Activated CD8-positive, alpha-beta memory T cell treated with anti-CD3 and anti-CD28 coated beads, Interleukin-2, amount 50 U/mL, for 1 hour (primary cell): Measurements from ENCODE around the gene CSTF3.
A peak's percentile ranks its signal among the peaks of the same experiment; 100 is the strongest.
"Not testable (repeated sequence)": the region's sequence is repeated elsewhere in the genome, so short reads cannot be mapped to it uniquely, and the experiment has no call there.

Experiments used
- DNase-seq: peaks from one replicate; pipeline ENCODE4 v3.0.0-alpha.2; 2020; ENCODE audit errors: extremely low read depth

Gene CSTF3

GRCh38 chr11:33161120-33162005, at the start of gene CSTF3:
Gene CSTF3 (minus strand): TSS chr11:33161480. CDS start chr11:33161325, 155 bp downstream.
- DNase-seq: peak; percentile 90

- no peak for DNase-seq
These were observed 46.9 kb upstream of the CSTF3 start for GRCh38 chr11:33208150-33208549.

DNA sequence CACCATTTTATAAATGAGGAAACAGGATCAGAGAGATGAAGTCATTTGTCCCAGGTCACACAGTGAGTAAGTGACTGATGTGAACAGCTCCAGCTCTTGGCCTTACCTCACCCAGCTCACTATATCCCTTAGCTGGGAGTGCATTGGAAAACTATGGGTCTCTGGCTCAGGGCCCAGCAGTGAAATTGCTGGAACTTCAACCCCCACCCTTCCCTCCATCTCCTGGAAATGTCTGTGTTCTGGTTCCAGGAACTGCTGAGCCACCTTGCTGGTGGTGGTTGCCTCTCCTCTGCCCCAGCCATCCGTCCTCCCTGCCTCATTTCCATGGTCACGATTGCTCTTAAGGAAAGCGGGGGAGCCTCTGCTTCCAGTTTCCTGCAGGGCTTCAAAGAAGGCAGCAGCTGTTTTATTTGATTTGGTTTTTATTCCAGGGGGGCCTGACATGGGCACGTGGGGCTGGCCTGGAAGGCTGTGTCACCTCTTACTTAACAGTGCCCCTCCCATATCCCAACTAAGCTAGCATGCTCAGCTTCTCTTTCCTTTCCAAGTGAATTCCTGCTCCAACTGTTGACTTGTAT, 46.2 kb upstream of the CSTF3 start:
- no peak for DNase-seq

- no peak for DNase-seq
These were observed 36.8 kb upstream of the CSTF3 start for GRCh38 chr11:33197915-33198727.

DNA sequence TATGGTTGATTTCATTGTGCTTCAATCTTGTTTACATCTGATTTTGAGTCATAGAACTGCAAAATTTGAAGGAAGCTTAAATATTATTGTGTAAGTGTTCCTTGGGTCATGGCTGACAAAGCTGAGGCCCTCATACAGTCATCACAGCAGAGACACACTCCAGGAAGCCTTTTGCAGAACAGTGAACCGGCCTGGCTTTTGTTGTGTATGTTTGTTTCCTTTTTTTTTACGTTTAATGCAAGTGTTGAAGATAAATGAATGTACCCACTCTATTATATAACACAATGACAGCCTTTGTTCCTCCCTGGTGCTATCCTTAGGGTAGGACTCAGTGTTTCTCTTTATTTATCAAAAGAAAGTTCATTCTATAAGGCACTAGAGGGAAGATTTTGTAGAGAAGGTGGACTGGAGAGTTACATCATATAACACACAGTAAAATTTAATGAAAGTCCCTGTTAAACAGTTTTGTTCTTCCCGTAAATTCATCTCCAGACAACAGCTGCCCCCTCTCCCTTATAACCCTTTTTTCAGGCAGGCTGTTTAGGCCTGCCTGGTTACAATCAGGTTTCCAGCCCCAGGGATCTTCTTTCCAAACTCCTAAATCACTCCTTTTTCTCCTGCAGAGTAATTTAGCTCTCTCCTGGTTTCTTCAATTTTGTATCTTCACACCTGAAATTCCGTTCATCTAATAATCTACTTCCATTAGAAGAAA, 34.3 kb upstream of the CSTF3 start:
- DNase-seq: no peak

DNA sequence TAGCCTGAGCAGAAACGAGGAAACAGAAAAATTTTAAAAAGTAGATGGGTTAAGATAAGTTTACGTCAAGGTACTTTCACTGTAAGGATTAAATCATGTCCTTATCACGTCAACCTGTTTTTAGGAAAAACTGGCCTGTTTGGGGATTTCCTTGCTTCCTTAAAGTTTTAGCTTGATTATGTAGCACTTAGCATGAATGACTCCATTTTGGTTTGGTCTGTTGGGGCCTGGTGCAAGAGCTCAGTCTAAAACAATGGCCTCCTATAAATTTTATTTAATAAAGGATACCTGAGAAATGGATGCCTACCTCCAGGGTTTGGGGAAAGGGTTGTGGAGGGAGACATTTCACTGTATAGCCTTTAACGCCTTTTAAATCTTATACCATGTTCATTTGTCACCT, 33.2 kb upstream of the CSTF3 start:
- DNase-seq: no peak

- DNase-seq: no peak
These were observed 30.2 kb upstream of the CSTF3 start for GRCh38 chr11:33191467-33191866.

GRCh38 chr11:33187998-33188722, 26.9 kb upstream of the CSTF3 start:
- DNase-seq: no peak

DNA sequence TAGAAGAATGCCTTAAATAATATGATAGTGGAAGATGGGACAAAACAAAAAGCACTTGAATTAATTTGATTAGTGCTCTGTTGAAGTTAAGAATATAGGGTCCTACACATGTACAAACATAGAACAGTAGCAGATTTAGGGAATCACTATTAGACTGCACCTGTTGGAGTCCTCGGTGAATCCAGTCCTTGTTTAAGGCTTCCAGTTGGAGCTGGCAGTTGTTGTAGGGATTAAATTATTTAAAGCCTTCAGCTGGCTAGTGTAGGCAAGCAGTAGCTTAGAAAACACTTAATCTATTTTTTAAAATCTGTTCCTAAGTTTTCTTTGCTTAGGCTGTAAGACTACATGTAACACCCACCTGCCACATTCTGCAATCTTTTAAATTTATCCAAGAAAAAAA, 24.5 kb upstream of the CSTF3 start:
- DNase-seq: no peak

GRCh38 chr11:33182246-33182878, 21.1 kb upstream of the CSTF3 start:
- no peak for DNase-seq

- DNase-seq: no peak
These were observed 18.1 kb upstream of the CSTF3 start for GRCh38 chr11:33179348-33179803.

GRCh38 chr11:33178443-33179180, 17.3 kb upstream of the CSTF3 start:
- DNase-seq: no peak

DNA sequence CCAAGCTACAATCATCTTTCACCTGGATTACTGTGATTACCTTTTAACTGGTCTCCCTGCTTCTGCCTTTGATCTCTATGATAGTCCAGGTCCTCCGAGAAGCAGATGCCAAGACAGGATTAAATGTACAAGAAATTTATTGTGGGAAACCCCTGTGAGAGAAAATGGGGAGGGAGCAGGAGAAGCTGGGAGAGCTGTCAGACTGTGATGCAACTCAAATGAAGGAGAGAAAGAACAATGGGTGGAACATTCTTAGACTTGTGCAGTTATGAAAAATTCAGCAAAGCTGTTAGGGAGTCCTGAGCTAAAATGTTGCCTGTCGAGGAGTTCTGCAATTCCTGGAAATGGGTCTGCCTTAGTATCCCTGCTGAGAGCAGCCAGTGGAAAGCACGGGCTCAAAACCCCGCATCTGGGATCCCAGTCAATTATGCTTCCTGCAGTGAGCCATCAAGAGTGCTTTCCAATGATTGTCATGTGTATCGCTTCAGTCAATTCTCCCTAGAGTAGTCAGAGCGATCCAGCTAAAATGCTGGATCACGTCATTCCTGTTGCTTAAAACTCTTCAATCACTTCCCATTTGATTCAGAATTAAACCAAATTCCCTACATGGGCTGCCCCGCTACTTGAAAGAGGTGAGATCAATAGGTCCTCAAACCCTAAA, 16.5 kb upstream of the CSTF3 start:
- DNase-seq: no peak

DNA sequence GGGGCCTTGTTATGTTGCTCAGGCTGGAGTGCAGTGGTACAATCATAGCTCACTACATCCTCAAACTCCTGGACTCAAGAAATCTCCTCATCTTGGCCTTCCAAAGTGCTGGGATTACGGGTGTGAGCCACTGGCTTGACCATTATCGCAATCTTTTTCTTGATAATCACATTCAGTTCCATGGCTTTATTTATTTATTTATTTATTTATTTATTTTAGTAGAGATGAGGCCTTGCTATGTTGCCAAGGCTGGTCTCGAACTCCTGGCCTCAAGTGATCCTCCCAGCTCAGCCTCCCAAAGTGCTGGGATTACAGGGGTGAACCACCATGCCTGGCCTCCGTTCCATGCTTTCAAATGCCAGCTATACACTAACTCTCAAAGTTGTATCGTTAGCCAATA, 15.5 kb upstream of the CSTF3 start:
- not testable (repeated sequence) for DNase-seq

- no peak for DNase-seq
These were observed 11.7 kb upstream of the CSTF3 start for GRCh38 chr11:33172996-33173395.

DNA sequence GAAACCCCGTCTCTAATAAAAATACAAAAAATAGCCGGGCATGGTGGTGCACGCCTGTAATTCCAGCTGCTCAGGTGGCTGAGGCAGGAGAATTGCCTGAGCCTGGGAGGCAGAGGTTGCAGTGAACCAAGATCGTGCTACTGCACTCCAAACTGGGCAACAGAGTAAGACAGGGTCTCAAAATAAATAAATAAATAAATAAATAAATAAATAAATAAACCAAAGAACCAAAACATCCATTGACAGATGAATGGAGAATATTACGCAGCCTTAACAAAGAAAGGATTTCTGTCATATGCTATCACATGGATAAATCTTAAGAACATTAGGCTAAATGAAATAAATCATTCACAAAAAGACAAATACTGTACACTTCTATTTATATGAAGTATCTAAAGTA, 11.1 kb upstream of the CSTF3 start:
- no peak for DNase-seq

DNA sequence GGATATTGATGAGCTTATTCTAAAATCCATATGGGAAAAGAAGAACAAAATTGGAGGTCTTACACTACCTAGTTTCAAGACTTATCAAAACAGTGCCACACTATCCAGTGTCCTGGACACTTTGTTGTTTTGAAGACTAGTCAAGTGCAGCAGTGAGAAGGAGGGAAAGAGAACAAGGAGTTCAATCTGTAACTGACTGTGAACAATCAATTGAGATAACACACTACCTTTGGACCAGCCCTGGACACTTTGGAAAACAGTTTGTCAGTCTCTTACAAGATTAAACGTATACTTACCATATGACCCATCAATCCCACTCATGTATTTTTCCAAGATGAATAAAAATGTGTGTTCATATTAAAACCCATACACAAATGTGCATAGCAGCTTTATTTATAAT, 10.0 kb upstream of the CSTF3 start:
- DNase-seq: no peak

GRCh38 chr11:33168709-33169200, 7.5 kb upstream of the CSTF3 start:
- no peak for DNase-seq

- DNase-seq: no peak
These were observed 1.6 kb upstream of the CSTF3 start for GRCh38 chr11:33162831-33163230.
